K562 (cell line): ENCODE results near the gene AHNAK. TPM values are rescaled to one million over a fixed set of nuclear protein-coding genes. Genes with fewer than 3 reads are reported as not detected.

Experiments used
- BCL6 ChIP-seq: fragments of 250-450 bp; sonication (Bioruptor Pico); IDR thresholded peaks from 2 replicates; pipeline ENCODE4 v1.4.0; 2020
- COPS2 ChIP-seq: fragments of 450-650 bp; conservative IDR thresholded peaks from 2 replicates; pipeline ENCODE4 v1.6.1; 2016; ENCODE audit warnings: mild to moderate bottlenecking, moderate library complexity
- ELF2 ChIP-seq: fragments of 250-450 bp; sonication (Bioruptor Pico); IDR thresholded peaks from 2 replicates; pipeline ENCODE4 v1.5.0; 2021; ENCODE audit warnings: mild to moderate bottlenecking
- FOSL1 ChIP-seq: fragments of 200-800 bp; sonication (Bioruptor generic); conservative IDR thresholded peaks from 2 replicates; pipeline ENCODE4 v1.6.1; 2016; ENCODE audit warnings: missing genetic modification characterization, missing compliant biosample characterization
- GABPA ChIP-seq: fragments of 200-800 bp; sonication (Bioruptor generic); conservative IDR thresholded peaks from 2 replicates; pipeline ENCODE4 v1.6.1; 2016; ENCODE audit warnings: low read depth, missing genetic modification characterization, missing compliant biosample characterization
- HDAC1 ChIP-seq, 2 experiments: fragments of 450-650 bp; IDR thresholded peaks; 2 replicates each; pipeline ENCODE4 v1.6.1; 2016 to 2017; ENCODE audit warnings: inconsistent platforms in 1 of 2, mild to moderate bottlenecking in 1 of 2, moderate library complexity in 1 of 2
- LARP7 ChIP-seq: fragments of 450-650 bp; IDR thresholded peaks from 2 replicates; pipeline ENCODE4 v1.6.1; 2016
- MCM2 ChIP-seq: fragments of 450-650 bp; IDR thresholded peaks from 2 replicates; pipeline ENCODE4 v1.6.1; 2017; ENCODE audit warnings: low read depth, mild to moderate bottlenecking
- MEF2A ChIP-seq: IDR thresholded peaks from 2 replicates; pipeline ENCODE4 v1.6.1; 2011; ENCODE audit warnings: low read depth, mild to moderate bottlenecking, low read length, moderate library complexity; ENCODE audit not compliant: control insufficient read depth
- MTA3 ChIP-seq: fragments of 450-650 bp; formaldehyde crosslinking; IDR thresholded peaks from 2 replicates; pipeline ENCODE4 v1.6.1; 2017; ENCODE audit warnings: mild to moderate bottlenecking, borderline replicate concordance
- PHB ChIP-seq: fragments of 250-450 bp; sonication (Bioruptor Pico); IDR thresholded peaks from 2 replicates; pipeline ENCODE4 v1.5.0; 2021
- PTTG1 ChIP-seq: fragments of 450-650 bp; IDR thresholded peaks from 2 replicates; pipeline ENCODE4 v1.6.1; 2016; ENCODE audit warnings: low read depth, mild to moderate bottlenecking, missing genetic modification characterization, missing compliant biosample characterization
- PYGO2 ChIP-seq: fragments of 450-650 bp; IDR thresholded peaks from 2 replicates; pipeline ENCODE4 v1.6.1; 2016; ENCODE audit warnings: mild to moderate bottlenecking, missing genetic modification characterization, moderate library complexity, missing compliant biosample characterization
- TBL1XR1 ChIP-seq, 2 experiments: IDR thresholded peaks; 2 replicates each; pipeline ENCODE4 v1.6.1; 2012; ENCODE audit warnings: improper control_type of control experiment in 2 of 2, low read length in 2 of 2, mild to moderate bottlenecking in 1 of 2
- polyA plus RNA-seq, 8 experiments: library from polyadenylated mRNA; depleted of rRNA in 4 of 8; stranded (reverse) in 5 of 8; unstranded in 3 of 8; fragments of >200 nt; fragmentation: Nextera tagmentation in 2 of 8; fragmentation: Illumina TruSeq in 1 of 8; extraction: Ambion mirVana in 2 of 8; extraction: Trizol in 1 of 8; gene quantifications; 2 replicates each; pipeline versions ENCODE4 v1.2.1 to v1.2.3, GENCODE V29; 2011 to 2014; ENCODE audit warnings: inconsistent platforms in 1 of 8, missing spikeins in 1 of 8
- total RNA-seq, 7 experiments: library from RNA; depleted of rRNA in 6 of 7; stranded (reverse); fragments of >200 nt in 6 of 7; fragmentation: Illumina TruSeq in 2 of 7; extraction: Trizol in 2 of 7; gene quantifications; 2 replicates each; pipeline versions ENCODE4 v1.2.1 to v1.2.3, GENCODE V29; 2011 to 2021; ENCODE audit warnings: low replicate concordance in 1 of 7
- TF ChIP-seq, protein P1 (sequence below): sonication (generic); formaldehyde crosslinking; IDR thresholded peaks from 2 replicates; pipeline ENCODE4 v1.9.0; 2022; ENCODE audit warnings: mild to moderate bottlenecking, missing genetic modification reagents
- TF ChIP-seq, protein P2 (sequence below): sonication (generic); formaldehyde crosslinking; IDR thresholded peaks from 2 replicates; pipeline ENCODE4 v1.8.1; 2023; ENCODE audit warnings: mild to moderate bottlenecking, missing genetic modification reagents, moderate library complexity
- TF ChIP-seq, protein P3 (sequence below), 2 experiments: fragments of 450-650 bp; conservative IDR thresholded peaks; 2 replicates each; pipeline ENCODE4 v1.6.1; 2017; ENCODE audit warnings: mild to moderate bottlenecking in 2 of 2, moderate library complexity in 2 of 2
- TF ChIP-seq, protein P4 (sequence below), 3 experiments: IDR thresholded peaks in 2 of 3; conservative IDR thresholded peaks in 1 of 3; 2 replicates each; pipeline ENCODE4 v1.5.1; 2011 to 2012; ENCODE audit warnings: low read length in 3 of 3, mild to moderate bottlenecking in 3 of 3, control low read depth in 2 of 3, improper control_type of control experiment in 1 of 3, inconsistent platforms in 1 of 3, low read depth in 1 of 3, mixed read lengths in 1 of 3, moderate library complexity in 1 of 3; ENCODE audit not compliant: insufficient read depth in 2 of 3
- TF ChIP-seq, protein P5 (sequence below): fragments of 450-650 bp; formaldehyde crosslinking; IDR thresholded peaks from 2 replicates; pipeline ENCODE4 v1.4.0; 2022; ENCODE audit warnings: mild to moderate bottlenecking, moderate library complexity
- TF ChIP-seq, protein P6 (sequence below): sonication (generic); formaldehyde crosslinking; IDR thresholded peaks from 2 replicates; pipeline ENCODE4 v1.8.1; 2022; ENCODE audit warnings: missing genetic modification reagents

The AHNAK gene
- total and polyA plus RNA-seq, 9 of the 15 experiments (the other 6 are each of a cell fraction or from before 2014, with no cell fraction given), result 1.5 to 89.7 (median 45.0) TPM

DNA sequence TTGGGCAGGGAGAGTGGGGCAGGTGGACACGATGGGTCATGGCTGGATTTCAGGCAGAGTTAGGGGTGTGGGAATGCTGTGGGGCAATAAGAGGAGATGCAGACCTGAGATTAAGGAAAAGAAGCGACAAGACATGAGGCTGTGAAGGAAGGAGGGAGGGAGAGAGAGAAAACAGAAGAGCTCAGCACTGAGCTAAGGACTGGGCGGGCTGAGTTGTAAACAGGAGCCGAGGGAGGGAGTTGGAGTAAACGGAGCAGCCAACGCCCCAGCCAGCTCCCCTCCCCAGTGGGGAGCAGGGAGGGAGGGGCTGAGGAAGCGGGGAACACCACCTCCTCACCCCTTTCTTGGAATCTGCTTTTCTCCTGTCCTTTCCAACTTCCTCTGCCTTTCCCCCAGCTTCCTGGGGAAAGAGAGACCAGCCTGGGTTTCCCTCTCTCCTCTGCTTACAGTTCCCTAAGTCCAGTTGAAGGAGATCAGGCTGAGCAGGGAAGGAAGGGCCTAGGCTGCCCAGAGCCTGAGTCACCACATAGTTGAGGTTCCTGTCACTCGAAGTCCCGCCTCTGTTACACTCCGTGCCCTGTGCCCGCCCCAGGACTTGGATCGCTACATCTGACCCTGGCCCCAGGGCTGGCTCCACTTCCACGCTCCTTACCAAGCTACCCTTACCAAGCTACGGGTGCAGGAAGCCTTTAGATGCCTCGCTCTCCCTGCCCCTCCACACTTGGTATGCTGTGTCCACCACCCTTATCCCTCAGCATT is 6.7 kb upstream of the AHNAK start (continued):
- TF ChIP-seq, protein P1, sequence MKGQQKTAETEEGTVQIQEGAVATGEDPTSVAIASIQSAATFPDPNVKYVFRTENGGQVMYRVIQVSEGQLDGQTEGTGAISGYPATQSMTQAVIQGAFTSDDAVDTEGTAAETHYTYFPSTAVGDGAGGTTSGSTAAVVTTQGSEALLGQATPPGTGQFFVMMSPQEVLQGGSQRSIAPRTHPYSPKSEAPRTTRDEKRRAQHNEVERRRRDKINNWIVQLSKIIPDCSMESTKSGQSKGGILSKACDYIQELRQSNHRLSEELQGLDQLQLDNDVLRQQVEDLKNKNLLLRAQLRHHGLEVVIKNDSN (CRISPR knock-in tag), result no peak
- TF ChIP-seq TBL1XR1 (IDR thresholded peaks at IDR 0.05; ENCODE audit: low read length in 2 of 2), result peak in 1 of 2 experiments; percentile 64; a peak in 2 of 4 replicates
- peak in 1 of 2 experiments; percentile 86; a peak in 2 of 4 replicates for TF ChIP-seq HDAC1 (IDR thresholded peaks at IDR 0.05)
- TF ChIP-seq MEF2A, result no peak
- TF ChIP-seq PHB (CRISPR knock-in tag), result no peak
- TF ChIP-seq, protein P2, sequence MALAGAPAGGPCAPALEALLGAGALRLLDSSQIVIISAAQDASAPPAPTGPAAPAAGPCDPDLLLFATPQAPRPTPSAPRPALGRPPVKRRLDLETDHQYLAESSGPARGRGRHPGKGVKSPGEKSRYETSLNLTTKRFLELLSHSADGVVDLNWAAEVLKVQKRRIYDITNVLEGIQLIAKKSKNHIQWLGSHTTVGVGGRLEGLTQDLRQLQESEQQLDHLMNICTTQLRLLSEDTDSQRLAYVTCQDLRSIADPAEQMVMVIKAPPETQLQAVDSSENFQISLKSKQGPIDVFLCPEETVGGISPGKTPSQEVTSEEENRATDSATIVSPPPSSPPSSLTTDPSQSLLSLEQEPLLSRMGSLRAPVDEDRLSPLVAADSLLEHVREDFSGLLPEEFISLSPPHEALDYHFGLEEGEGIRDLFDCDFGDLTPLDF (CRISPR knock-in tag), result no peak
- TF ChIP-seq, protein P3, sequence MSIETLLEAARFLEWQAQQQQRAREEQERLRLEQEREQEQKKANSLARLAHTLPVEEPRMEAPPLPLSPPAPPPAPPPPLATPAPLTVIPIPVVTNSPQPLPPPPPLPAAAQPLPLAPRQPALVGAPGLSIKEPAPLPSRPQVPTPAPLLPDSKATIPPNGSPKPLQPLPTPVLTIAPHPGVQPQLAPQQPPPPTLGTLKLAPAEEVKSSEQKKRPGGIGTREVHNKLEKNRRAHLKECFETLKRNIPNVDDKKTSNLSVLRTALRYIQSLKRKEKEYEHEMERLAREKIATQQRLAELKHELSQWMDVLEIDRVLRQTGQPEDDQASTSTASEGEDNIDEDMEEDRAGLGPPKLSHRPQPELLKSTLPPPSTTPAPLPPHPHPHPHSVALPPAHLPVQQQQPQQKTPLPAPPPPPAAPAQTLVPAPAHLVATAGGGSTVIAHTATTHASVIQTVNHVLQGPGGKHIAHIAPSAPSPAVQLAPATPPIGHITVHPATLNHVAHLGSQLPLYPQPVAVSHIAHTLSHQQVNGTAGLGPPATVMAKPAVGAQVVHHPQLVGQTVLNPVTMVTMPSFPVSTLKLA (conservative IDR thresholded peaks at IDR 0.05), result peak; percentile 44 to 65; a peak in 3 of 4 replicates
- TF ChIP-seq COPS2, result no peak
- peak; percentile 95; the same call in 1 of the 2 replicates for TF ChIP-seq LARP7
- TF ChIP-seq, protein P4, sequence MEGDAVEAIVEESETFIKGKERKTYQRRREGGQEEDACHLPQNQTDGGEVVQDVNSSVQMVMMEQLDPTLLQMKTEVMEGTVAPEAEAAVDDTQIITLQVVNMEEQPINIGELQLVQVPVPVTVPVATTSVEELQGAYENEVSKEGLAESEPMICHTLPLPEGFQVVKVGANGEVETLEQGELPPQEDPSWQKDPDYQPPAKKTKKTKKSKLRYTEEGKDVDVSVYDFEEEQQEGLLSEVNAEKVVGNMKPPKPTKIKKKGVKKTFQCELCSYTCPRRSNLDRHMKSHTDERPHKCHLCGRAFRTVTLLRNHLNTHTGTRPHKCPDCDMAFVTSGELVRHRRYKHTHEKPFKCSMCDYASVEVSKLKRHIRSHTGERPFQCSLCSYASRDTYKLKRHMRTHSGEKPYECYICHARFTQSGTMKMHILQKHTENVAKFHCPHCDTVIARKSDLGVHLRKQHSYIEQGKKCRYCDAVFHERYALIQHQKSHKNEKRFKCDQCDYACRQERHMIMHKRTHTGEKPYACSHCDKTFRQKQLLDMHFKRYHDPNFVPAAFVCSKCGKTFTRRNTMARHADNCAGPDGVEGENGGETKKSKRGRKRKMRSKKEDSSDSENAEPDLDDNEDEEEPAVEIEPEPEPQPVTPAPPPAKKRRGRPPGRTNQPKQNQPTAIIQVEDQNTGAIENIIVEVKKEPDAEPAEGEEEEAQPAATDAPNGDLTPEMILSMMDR (IDR thresholded peaks at IDR 0.05 in 2 of 3, conservative IDR thresholded peaks at IDR 0.05 in 1 of 3; ENCODE audit: insufficient read depth in 2 of 3, low read depth in 1 of 3, low read length in 3 of 3), result peak in 1 of 3 experiments; percentile 7; a peak in 1 of 6 replicates
- TF ChIP-seq MCM2, result no peak
- TF ChIP-seq, protein P5, sequence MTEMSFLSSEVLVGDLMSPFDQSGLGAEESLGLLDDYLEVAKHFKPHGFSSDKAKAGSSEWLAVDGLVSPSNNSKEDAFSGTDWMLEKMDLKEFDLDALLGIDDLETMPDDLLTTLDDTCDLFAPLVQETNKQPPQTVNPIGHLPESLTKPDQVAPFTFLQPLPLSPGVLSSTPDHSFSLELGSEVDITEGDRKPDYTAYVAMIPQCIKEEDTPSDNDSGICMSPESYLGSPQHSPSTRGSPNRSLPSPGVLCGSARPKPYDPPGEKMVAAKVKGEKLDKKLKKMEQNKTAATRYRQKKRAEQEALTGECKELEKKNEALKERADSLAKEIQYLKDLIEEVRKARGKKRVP (CRISPR knock-in tag), result no peak
- TF ChIP-seq GABPA (tag), result peak; percentile 53; the same call in 1 of the 2 replicates
- TF ChIP-seq BCL6 (CRISPR knock-in tag), result no peak
- TF ChIP-seq FOSL1 (tag), result peak; percentile 93
- TF ChIP-seq PTTG1 (tag), result no peak
- peak; percentile 85 for TF ChIP-seq MTA3
- TF ChIP-seq ELF2 (CRISPR knock-in tag), result no peak
- TF ChIP-seq PYGO2, result no peak
- TF ChIP-seq, protein P6, sequence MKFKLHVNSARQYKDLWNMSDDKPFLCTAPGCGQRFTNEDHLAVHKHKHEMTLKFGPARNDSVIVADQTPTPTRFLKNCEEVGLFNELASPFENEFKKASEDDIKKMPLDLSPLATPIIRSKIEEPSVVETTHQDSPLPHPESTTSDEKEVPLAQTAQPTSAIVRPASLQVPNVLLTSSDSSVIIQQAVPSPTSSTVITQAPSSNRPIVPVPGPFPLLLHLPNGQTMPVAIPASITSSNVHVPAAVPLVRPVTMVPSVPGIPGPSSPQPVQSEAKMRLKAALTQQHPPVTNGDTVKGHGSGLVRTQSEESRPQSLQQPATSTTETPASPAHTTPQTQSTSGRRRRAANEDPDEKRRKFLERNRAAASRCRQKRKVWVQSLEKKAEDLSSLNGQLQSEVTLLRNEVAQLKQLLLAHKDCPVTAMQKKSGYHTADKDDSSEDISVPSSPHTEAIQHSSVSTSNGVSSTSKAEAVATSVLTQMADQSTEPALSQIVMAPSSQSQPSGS (CRISPR knock-in tag), result no peak
